Endodermal cell (in vitro differentiated cells): ENCODE measurements around the gene SCAF8. TPM values are rescaled to one million over a fixed set of nuclear protein-coding genes. Genes with fewer than 3 reads are reported as not detected.

ENCODE experiments used
- DNase-seq: peaks from one replicate; pipeline ENCODE4 v3.0.0-alpha.2; 2017
- H3K27ac ChIP-seq: 2 replicates; pipeline ENCODE4 v1.5.1; 2013; ENCODE audit warnings: mild to moderate bottlenecking, low read depth, low read length, moderate library complexity
- H3K27me3 ChIP-seq: 2 replicates; pipeline ENCODE4 v1.6.1; 2013; ENCODE audit warnings: mild to moderate bottlenecking, low read length, moderate library complexity; ENCODE audit not compliant: insufficient read depth, control insufficient read depth, poor library complexity, severe bottlenecking
- H3K36me3 ChIP-seq: 2 replicates; pipeline ENCODE4 v1.7.0; 2013; ENCODE audit warnings: mild to moderate bottlenecking, low read length, moderate library complexity; ENCODE audit not compliant: control insufficient read depth, insufficient read depth
- H3K4me1 ChIP-seq: one replicate; pipeline ENCODE4 v1.7.0; 2013; ENCODE audit warnings: low read length; ENCODE audit not compliant: control insufficient read depth, insufficient read depth
- H3K4me3 ChIP-seq: 2 replicates; pipeline ENCODE4 v1.5.1; 2013; ENCODE audit warnings: mild to moderate bottlenecking, low read length, moderate library complexity
- H3K9ac ChIP-seq: 2 replicates; pipeline ENCODE4 v1.6.1; 2013; ENCODE audit warnings: mild to moderate bottlenecking, low read length, moderate library complexity; ENCODE audit not compliant: poor library complexity, severe bottlenecking; ENCODE audit errors: extremely low read depth
- H3K9me3 ChIP-seq: 2 replicates; pipeline ENCODE4 v1.6.1; 2013; ENCODE audit warnings: mild to moderate bottlenecking, low read length, moderate library complexity; ENCODE audit not compliant: control insufficient read depth
- H3K27ac Mint-ChIP-seq: 2 replicates; pipeline ENCODE4 v1.8.0; 2020; ENCODE audit warnings: mixed read lengths
- H3K27me3 Mint-ChIP-seq: 2 replicates; pipeline ENCODE4 v1.8.0; 2021; ENCODE audit warnings: mild to moderate bottlenecking, mixed read lengths; ENCODE audit not compliant: insufficient read depth
- H3K36me3 Mint-ChIP-seq: 2 replicates; pipeline ENCODE4 v1.8.0; 2020; ENCODE audit warnings: low read depth, mixed read lengths
- H3K4me1 Mint-ChIP-seq: 2 replicates; pipeline ENCODE4 v1.8.0; 2020; ENCODE audit warnings: mixed read lengths
- H3K4me3 Mint-ChIP-seq: 2 replicates; pipeline ENCODE4 v1.8.0; 2020; ENCODE audit warnings: mild to moderate bottlenecking, moderate library complexity, mixed read lengths
- H3K9me3 Mint-ChIP-seq: 2 replicates; pipeline ENCODE4 v1.8.0; 2020; ENCODE audit warnings: mild to moderate bottlenecking, mixed read lengths
- WGBS, 2 experiments: methylation state at CpG; one replicate each; pipeline versions ENCODE4 v1.1.5 to v1.1.7; 2013; ENCODE audit warnings: missing lambda C conversion rate in 2 of 2, mixed read lengths in 1 of 2; ENCODE audit not compliant: insufficient coverage in 1 of 2, insufficient read length in 1 of 2; 5-methylcytosine and 5-hydroxymethylcytosine counted together
- total RNA-seq, 2 donors: library from RNA; stranded (reverse); fragmentation: NEBNext Ultra II Directional in 1 of 2; extraction: Animal tissue kit (Norgen Biotek cat#: 25700) in 1 of 2; gene quantifications; 2 replicates in 1 of 2; 3 replicates in 1 of 2; pipeline ENCODE4 v1.2.1, GENCODE V29; 2021
- TF ChIP-seq, protein P1 (sequence below): fragments of 200-600 bp; sonication (generic); conservative IDR thresholded peaks from 2 replicates; pipeline ENCODE4 v1.5.0; 2021; ENCODE audit warnings: antibody characterized with exemption, mild to moderate bottlenecking

SCAF8 gene
- total RNA-seq, 2 donors from 2014 or later, result 49.7 to 56.2 TPM

DNA sequence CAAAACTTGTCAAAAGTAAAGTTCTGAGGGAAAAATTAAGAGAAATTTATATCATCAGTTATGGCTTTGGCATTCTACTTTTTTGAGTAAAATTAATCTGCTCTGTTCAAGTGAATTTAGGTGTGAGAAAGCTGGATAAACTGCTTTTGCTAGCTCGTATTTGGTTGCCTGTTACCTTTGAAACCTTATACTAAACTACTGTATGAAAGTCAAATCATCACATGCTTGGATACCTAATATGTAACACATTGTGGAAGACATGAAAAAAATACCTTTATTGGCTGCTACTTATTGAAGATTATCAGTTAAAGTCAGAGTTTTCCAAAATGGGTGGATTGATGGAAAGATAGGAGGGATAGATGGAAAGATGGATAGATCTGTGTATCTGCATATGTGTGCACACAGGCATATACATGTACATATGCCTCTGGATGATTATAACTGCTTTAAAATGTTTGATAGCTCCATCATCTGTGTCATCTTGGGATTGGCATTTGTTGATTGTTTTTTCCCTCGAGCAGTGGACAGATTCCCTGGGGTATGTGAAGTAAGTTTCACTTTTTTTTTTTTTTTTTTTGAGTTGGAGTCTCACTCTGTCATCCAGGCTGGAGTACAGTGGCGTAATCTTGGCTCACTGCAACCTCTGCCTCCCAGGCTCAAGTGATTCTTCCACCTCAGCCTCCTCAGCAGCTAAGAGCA lies 24.3 kb downstream of the SCAF8 start:
- no peak for DNase-seq
- 97% methylated on average over 3 of the region's 3 CpGs; no CpG with 5 or more reads in 1 of the 2 experiments for WGBS, 2 experiments
- Mint-ChIP-seq H3K4me1 (peaks cover 25% of the 10 kb centered on the region), H3K27ac (peak overlapping the region; percentile 62), H3K36me3 (peaks cover 14% of the 10 kb centered on the region), H3K9me3 (no peaks in the 10 kb centered on the region), H3K27me3 (no peaks in the 10 kb centered on the region), H3K4me3 (no peak overlapping the region)
- Histone ChIP-seq H3K9ac (no peak overlapping the region), H3K27me3 (no peaks in the 10 kb centered on the region), H3K27ac (no peak overlapping the region), H3K36me3 (peaks cover 6% of the 10 kb centered on the region), H3K9me3 (peaks cover 6% of the 10 kb centered on the region), H3K4me3 (no peak overlapping the region), H3K4me1 (peaks cover 5% of the 10 kb centered on the region)
- TF ChIP-seq, protein P1, sequence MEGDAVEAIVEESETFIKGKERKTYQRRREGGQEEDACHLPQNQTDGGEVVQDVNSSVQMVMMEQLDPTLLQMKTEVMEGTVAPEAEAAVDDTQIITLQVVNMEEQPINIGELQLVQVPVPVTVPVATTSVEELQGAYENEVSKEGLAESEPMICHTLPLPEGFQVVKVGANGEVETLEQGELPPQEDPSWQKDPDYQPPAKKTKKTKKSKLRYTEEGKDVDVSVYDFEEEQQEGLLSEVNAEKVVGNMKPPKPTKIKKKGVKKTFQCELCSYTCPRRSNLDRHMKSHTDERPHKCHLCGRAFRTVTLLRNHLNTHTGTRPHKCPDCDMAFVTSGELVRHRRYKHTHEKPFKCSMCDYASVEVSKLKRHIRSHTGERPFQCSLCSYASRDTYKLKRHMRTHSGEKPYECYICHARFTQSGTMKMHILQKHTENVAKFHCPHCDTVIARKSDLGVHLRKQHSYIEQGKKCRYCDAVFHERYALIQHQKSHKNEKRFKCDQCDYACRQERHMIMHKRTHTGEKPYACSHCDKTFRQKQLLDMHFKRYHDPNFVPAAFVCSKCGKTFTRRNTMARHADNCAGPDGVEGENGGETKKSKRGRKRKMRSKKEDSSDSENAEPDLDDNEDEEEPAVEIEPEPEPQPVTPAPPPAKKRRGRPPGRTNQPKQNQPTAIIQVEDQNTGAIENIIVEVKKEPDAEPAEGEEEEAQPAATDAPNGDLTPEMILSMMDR, result no peak

DNA sequence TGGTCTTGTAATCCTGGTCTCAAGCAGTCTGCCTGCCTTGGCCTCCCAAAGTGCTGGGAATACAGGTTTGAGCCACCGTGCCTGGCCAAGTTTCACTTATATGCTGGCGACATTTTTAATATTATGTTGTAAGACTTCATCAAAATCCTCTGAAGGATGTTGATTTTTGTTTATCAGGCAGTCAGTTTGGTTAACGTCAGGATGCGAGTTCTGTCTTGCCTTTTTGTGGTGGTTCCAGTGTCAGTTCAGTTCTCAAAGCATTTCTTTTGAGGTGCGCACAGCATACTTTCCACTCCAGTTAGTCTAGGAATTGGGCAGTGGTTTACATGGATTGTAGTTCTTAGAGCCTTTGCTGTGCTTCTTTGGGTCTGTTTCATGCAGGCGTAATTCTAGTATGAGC lies 24.9 kb downstream of the SCAF8 start:
- Mint-ChIP-seq H3K4me3 (no peak overlapping the region), H3K27ac (peak overlapping the region; percentile 62), H3K4me1 (peaks cover 30% of the 10 kb centered on the region), H3K27me3 (no peaks in the 10 kb centered on the region), H3K9me3 (no peaks in the 10 kb centered on the region), H3K36me3 (peaks cover 14% of the 10 kb centered on the region)
- no peak for DNase-seq
- peaks cover 4% of the 10 kb centered on the region for H3K36me3 ChIP-seq
- WGBS, 2 experiments, result 94 to 97% methylated on average over 6 of the region's 6 CpGs
- H3K9ac ChIP-seq, result no peak overlapping the region
- no peaks in the 10 kb centered on the region for H3K27me3 ChIP-seq
- H3K4me1 ChIP-seq, result peaks cover 6% of the 10 kb centered on the region
- TF ChIP-seq, protein P1, result no peak
- H3K4me3 ChIP-seq, result no peak overlapping the region
- H3K9me3 ChIP-seq, result peaks cover 6% of the 10 kb centered on the region
- H3K27ac ChIP-seq, result peak overlapping the region; percentile 16

DNA sequence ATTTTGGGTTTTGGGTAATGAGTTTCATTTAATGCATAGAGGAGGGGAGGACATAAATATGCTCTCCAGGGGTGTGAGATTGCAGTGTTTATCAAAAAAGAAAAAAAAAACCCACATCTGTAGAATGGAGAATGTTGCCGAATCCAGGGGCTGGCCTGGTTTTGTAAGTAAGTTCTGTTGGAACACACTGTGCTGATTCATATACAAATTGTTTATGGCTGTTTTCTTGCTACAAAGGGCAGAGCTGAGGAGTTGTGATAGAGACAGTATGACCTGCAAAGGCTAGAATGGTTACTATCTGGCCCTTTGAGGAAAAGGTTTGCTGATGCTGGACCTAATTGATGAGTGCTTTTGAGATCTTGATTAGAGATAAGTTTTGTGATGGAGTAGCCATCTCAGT lies 30.4 kb downstream of the SCAF8 start:
- H3K4me1 Mint-ChIP-seq, result peaks cover 33% of the 10 kb centered on the region
- Histone ChIP-seq H3K9ac (no peak overlapping the region), H3K27ac (no peak overlapping the region), H3K36me3 (peaks cover 9% of the 10 kb centered on the region), H3K27me3 (no peaks in the 10 kb centered on the region), H3K4me1 (peaks cover 9% of the 10 kb centered on the region), H3K4me3 (no peak overlapping the region), H3K9me3 (peaks cover 6% of the 10 kb centered on the region)
- 88 to 100% methylated on average over 1 of the region's 1 CpG for WGBS, 2 experiments
- no peak overlapping the region for H3K4me3 Mint-ChIP-seq
- TF ChIP-seq, protein P1, result no peak
- no peaks in the 10 kb centered on the region for H3K27me3 Mint-ChIP-seq
- no peak overlapping the region for H3K27ac Mint-ChIP-seq
- peaks cover 10% of the 10 kb centered on the region for H3K36me3 Mint-ChIP-seq
- no peaks in the 10 kb centered on the region for H3K9me3 Mint-ChIP-seq
- DNase-seq, result no peak
